Muscle layer of colon (tissue), 2 donors: ENCODE data around the gene MITF.

Experiments used
- H3K27ac ChIP-seq: one replicate; pipeline ENCODE4 v1.7.0; 2013; ENCODE audit warnings: low read depth, mild to moderate bottlenecking, low read length, moderate library complexity
- H3K27me3 ChIP-seq, 2 donors: one replicate each; pipeline ENCODE4 v1.7.0; 2013; ENCODE audit warnings: low read length in 2 of 2, mild to moderate bottlenecking in 2 of 2; ENCODE audit not compliant: insufficient read depth in 2 of 2, control insufficient read depth in 1 of 2
- H3K36me3 ChIP-seq: one replicate; pipeline ENCODE4 v1.7.0; 2013; ENCODE audit warnings: mild to moderate bottlenecking, low read length; ENCODE audit not compliant: insufficient read depth
- H3K4me1 ChIP-seq: one replicate; pipeline ENCODE4 v1.7.0; 2013; ENCODE audit warnings: mild to moderate bottlenecking, low read length; ENCODE audit not compliant: insufficient read depth
- H3K4me3 ChIP-seq, 2 donors: one replicate each; pipeline ENCODE4 v1.7.0; 2013; ENCODE audit warnings: low read length in 2 of 2, low read depth in 1 of 2, mild to moderate bottlenecking in 1 of 2, moderate library complexity in 1 of 2
- H3K9ac ChIP-seq: one replicate; pipeline ENCODE4 v1.7.0; 2013; ENCODE audit warnings: low read length
- H3K9me3 ChIP-seq: one replicate; pipeline ENCODE4 v1.7.0; 2013; ENCODE audit warnings: mild to moderate bottlenecking, low read length
- donor health status: abdominal sarcoma.
- donor health status: Adenocarcinoma of cecum.

MITF gene

GRCh38 chr3:69993757-69994156 lies 254.5 kb downstream of the MITF start:
- Histone ChIP-seq H3K36me3 (no peaks in the 10 kb centered on the region), H3K4me3 (no peak overlapping the region), H3K27ac (no peak overlapping the region), H3K9ac (no peak overlapping the region), H3K27me3 (no peaks in the 10 kb centered on the region), H3K4me1 (peaks cover 14% of the 10 kb centered on the region), H3K9me3 (no peaks in the 10 kb centered on the region)

DNA sequence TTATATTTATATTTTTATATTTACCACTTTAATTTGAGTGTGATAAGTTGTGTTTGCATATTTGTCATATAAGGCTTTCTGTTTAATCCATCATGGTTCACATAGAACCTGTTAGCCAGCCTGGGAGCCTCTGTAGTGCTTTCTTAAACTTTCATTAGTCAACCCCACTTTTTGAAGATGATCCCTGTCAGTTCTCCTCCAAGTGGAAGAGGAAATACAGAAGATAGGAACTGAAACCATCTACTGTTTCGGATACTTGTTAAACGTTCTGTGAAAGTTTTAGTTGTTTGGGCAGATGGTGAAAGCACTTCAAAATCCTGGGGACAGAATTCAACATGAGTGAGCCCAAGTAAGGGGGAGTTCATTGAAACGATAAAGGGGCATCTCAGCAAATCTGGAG lies 255.7 kb downstream of the MITF start:
- H3K9ac ChIP-seq, result no peak overlapping the region

DNA sequence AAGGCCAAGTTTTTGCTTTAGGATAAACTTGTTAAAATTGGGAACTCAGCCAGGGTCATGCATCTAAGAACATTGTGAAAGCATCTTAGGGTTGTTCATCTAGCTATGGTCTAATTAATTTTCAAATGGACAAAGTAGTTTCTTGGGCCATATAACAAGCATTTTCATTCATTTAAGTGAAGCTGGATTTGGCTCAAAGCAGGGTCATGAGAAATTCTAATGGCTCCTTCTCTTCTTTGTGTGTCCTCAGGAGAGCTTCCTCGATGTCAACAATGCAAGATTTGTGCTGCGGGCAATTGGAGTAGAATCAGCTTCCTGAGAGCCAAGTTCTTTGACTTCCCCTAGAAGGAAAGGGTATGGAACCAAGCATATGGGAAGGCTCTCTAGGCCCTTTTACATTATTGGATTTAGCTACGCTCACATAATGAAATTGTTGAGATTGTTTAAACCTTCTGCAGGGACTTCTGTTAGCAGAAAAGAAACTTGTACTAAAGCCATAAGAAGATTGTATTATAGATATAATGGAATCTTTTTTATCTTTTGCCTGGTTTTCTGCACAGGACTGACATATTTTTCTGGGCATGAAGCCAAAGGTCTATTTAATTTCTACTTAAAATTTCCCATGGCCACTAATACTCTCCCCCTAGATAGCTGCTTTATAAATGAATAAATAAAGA lies 258.5 kb downstream of the MITF start:
- no peak overlapping the region for H3K4me3 ChIP-seq
- peak overlapping the region; percentile 48 for H3K27ac ChIP-seq
- no peaks in the 10 kb centered on the region for H3K27me3 ChIP-seq
- peaks cover 17% of the 10 kb centered on the region for H3K4me1 ChIP-seq
- no peaks in the 10 kb centered on the region for H3K9me3 ChIP-seq
- no peak overlapping the region for H3K9ac ChIP-seq
- no peaks in the 10 kb centered on the region for H3K36me3 ChIP-seq

More for the DNA sequence above, 255.7 kb downstream of the MITF start:
- H3K27ac ChIP-seq, result no peak overlapping the region
- no peaks in the 10 kb centered on the region for H3K27me3 ChIP-seq
- no peaks in the 10 kb centered on the region for H3K9me3 ChIP-seq
- peaks cover 17% of the 10 kb centered on the region for H3K4me1 ChIP-seq
- H3K36me3 ChIP-seq, result no peaks in the 10 kb centered on the region
- H3K4me3 ChIP-seq, result no peak overlapping the region

DNA sequence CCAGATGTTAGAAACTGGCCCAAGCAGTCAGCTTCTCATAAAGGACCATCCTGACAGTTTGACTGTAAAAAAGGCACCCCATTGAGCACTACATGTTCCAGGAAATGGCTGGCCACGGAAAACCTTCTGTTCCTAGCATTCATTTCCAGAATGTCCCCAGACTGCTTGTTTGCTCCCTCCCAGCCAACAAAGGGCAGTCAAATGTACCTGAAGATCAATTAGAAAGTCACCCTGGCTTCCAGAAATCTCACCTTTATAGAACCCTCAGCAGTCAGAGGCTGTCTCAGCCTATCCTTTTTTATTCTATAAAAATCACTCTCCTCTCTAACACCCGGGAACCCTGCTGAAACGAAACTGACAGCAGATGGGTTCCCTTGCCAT lies 259.5 kb downstream of the MITF start:
- no peaks in the 10 kb centered on the region for H3K36me3 ChIP-seq
- H3K4me3 ChIP-seq, result peak overlapping the region in 1 of 2 donors; percentile 25
- H3K4me1 ChIP-seq, result peaks cover 17% of the 10 kb centered on the region
- no peaks in the 10 kb centered on the region for H3K27me3 ChIP-seq
- no peaks in the 10 kb centered on the region for H3K9me3 ChIP-seq
- no peak overlapping the region for H3K9ac ChIP-seq
- peak overlapping the region; percentile 29 for H3K27ac ChIP-seq

- H3K27me3 ChIP-seq, result no peaks in the 10 kb centered on the region
- H3K36me3 ChIP-seq, result no peaks in the 10 kb centered on the region
- no peaks in the 10 kb centered on the region for H3K9me3 ChIP-seq
- H3K4me3 ChIP-seq, result peak within 1 kb of the TSS in 1 of 2 donors; percentile 25
- peak within 1 kb of the TSS; percentile 29 for H3K27ac ChIP-seq
- H3K4me1 ChIP-seq, result peaks cover 17% of the 10 kb centered on the region
- H3K9ac ChIP-seq, result no peak within 1 kb of the TSS
Observed at GRCh38 chr3:69999140-70000027, 260.1 kb downstream of the MITF start, which contains the start of gene SAMMSON. Gene SAMMSON (plus strand): TSS chr3:69999733.

GRCh38 chr3:70000028-70000410 lies 260.8 kb downstream of the MITF start:
- Histone ChIP-seq H3K36me3 (no peaks in the 10 kb centered on the region), H3K4me3 (no peak overlapping the region), H3K9ac (no peak overlapping the region), H3K4me1 (peaks cover 17% of the 10 kb centered on the region), H3K9me3 (no peaks in the 10 kb centered on the region), H3K27ac (no peak overlapping the region), H3K27me3 (no peaks in the 10 kb centered on the region)

GRCh38 chr3:70000563-70001081 lies 261.4 kb downstream of the MITF start:
- no peaks in the 10 kb centered on the region for H3K9me3 ChIP-seq
- H3K4me1 ChIP-seq, result peaks cover 17% of the 10 kb centered on the region
- H3K36me3 ChIP-seq, result no peaks in the 10 kb centered on the region
- no peaks in the 10 kb centered on the region for H3K27me3 ChIP-seq
- H3K9ac ChIP-seq, result no peak overlapping the region
- no peak overlapping the region for H3K4me3 ChIP-seq
- H3K27ac ChIP-seq, result no peak overlapping the region

- Histone ChIP-seq H3K36me3 (no peaks in the 10 kb centered on the region), H3K4me3 (no peak overlapping the region), H3K27ac (no peak overlapping the region), H3K9me3 (no peaks in the 10 kb centered on the region), H3K4me1 (peaks cover 9% of the 10 kb centered on the region), H3K9ac (no peak overlapping the region), H3K27me3 (no peaks in the 10 kb centered on the region)
Observed at GRCh38 chr3:70003119-70003518, 263.9 kb downstream of the MITF start.

DNA sequence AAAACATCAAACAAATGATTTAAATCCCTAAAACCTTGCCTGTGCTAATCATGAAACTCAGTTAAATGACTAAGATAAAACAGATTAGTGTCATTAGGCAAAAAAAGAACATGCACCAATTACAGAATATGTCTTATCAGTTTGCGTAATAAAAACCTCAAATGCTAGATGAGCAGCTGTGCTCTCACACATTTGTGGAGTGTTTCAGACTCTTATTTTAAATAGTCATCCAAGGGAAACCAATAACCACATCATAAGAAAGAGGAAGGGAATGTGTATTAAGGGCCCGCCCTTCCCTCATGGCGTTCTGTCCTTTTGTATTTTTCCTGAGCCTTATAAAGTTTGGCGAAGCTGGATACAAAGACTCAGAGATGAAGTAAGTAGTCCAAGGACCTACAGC lies 266.8 kb downstream of the MITF start:
- Histone ChIP-seq H3K9ac (no peak overlapping the region), H3K27me3 (no peaks in the 10 kb centered on the region), H3K4me1 (no peaks in the 10 kb centered on the region), H3K27ac (no peak overlapping the region), H3K4me3 (no peak overlapping the region), H3K36me3 (no peaks in the 10 kb centered on the region), H3K9me3 (no peaks in the 10 kb centered on the region)

- Histone ChIP-seq H3K4me3 (no peak overlapping the region), H3K4me1 (no peaks in the 10 kb centered on the region), H3K9ac (no peak overlapping the region), H3K36me3 (no peaks in the 10 kb centered on the region), H3K27ac (no peak overlapping the region), H3K27me3 (no peaks in the 10 kb centered on the region), H3K9me3 (no peaks in the 10 kb centered on the region)
Observed at GRCh38 chr3:70010346-70010745, 271.1 kb downstream of the MITF start.

DNA sequence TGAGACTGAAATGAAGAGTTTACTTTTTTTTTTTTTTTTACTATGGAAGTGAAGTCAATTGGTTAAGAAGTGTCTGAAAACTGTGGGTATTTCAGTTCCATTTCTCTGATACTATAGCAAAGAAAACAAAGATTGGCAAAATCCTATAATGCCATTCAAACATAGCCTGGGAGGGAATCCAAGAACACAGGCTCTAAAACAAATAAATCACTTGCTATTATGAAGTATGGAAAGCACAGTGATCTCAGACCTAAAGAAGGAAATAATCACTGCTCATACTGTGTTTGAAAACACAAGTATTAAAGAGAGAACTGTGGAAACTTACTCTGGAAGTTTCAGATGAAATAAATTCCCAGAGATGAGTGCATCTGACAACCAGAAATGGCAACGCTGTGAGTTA lies 272.3 kb downstream of the MITF start:
- H3K9me3 ChIP-seq, result no peaks in the 10 kb centered on the region
- H3K36me3 ChIP-seq, result no peaks in the 10 kb centered on the region
- H3K27me3 ChIP-seq, result no peaks in the 10 kb centered on the region
- no peak overlapping the region for H3K27ac ChIP-seq
- H3K4me3 ChIP-seq, result no peak overlapping the region
- no peaks in the 10 kb centered on the region for H3K4me1 ChIP-seq
- H3K9ac ChIP-seq, result no peak overlapping the region
